T47D (cell line): ENCODE data around the gene AKAP6.

Experiments used
- DNase-seq, 2 experiments: peaks; one replicate each; pipeline versions ENCODE4 v3.0.0 to v3.0.0-alpha.2; 2011 to 2012; ENCODE audit warnings: low read depth in 1 of 2, low spot score in 1 of 2
- JUND ChIP-seq: IDR thresholded peaks from 2 replicates; pipeline ENCODE4 v1.6.1; 2012; ENCODE audit warnings: low read depth
- in situ Hi-C: cut with HindIII; loops from 2 replicates; pipeline ENCODE4 v1.10.0; 2016; ENCODE audit warnings: low sequenced_read_pairs, low pct_unique_long_range_greater_than_20kb

AKAP6 gene

GRCh38 chr14:32696325-32697091 is 367.4 kb downstream of the AKAP6 start:
- DNase-seq, result no peak
- in situ Hi-C loops, result no loop called here
- TF ChIP-seq JUND, result no peak

DNA sequence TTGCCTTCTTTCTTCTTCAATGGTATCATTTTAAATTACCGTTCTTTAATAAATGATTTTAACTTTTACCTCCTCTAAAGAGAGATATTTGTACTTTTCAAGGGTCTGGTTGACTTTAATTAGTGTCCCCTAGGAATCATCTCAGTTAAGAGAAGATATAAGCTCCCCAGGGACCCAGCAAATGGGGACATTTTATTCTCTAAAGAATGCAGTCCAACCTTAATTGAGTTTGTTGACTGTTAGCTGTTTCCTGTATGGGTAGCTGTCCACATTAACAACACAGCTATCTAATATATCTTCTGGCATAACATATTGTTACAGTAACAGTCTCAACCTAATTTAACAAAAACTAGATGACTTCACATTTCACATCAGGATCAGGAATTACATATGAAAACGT is 368.0 kb downstream of the AKAP6 start:
- no peak for TF ChIP-seq JUND
- in situ Hi-C loops, result no loop called here
- DNase-seq, result no peak

DNA sequence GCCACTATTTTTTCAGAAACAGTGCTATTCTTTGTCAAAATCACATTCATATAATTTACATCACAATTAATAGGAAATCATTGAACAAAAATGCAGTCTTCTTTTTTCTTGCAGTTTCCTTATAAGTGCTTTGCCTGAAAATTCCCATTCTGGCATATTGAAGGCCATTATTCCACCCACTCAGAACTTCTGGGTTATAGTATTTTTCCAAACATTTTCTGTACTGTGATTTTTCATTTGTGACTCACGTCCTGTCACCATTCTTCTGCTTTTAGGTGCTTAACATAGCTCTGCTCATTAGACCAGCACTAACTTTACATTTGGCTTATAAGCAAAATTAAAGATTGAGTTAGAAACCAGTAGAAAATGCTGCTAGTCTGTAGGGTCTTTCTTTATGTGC is 368.6 kb downstream of the AKAP6 start:
- TF ChIP-seq JUND, result no peak
- in situ Hi-C loops, result no loop called here
- DNase-seq, result no peak

DNA sequence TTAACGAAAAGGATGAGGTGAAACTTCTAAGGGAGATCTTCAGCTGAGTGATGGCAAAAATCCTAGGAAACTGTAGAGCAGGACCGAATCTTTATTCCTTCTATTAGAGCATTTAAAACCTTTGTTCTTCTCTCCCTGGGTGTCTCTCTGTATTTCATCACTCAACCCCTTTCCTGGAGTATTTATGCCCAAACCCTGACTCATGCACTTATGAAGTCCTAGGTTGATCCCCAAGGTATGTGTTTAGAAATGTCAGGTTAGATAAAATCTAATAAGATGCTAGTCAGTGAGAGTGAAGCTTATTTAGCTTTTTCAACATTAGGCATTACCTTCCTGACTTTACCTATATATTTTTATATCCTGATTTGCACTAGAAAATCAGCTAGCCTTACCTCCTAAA is 369.7 kb downstream of the AKAP6 start:
- in situ Hi-C loops, result no loop called here
- no peak for TF ChIP-seq JUND
- DNase-seq, result no peak

- DNase-seq, result no peak
- no peak for TF ChIP-seq JUND
- in situ Hi-C loops, result no loop called here
Measured at GRCh38 chr14:32701475-32701874, 372.4 kb downstream of the AKAP6 start.

DNA sequence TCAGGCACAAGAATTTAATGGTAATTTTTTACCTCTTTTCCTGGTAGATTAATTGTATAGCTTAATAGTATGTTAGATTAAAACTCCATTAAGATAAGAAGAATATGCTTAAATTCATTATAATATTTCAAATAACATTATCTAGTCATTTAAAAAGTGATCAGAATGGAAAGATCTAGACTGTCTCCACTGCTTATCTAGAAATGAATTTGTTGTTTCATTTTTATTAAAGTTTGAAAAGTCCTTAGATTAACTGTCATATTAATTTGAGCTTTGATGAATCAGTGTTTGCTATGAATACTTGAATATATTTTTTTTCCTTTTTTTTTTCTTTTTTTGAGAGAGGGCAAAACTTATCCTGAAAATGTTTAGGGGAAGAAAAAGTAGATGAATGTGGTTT is 373.0 kb downstream of the AKAP6 start:
- in situ Hi-C loops, result no loop called here
- no peak for TF ChIP-seq JUND
- DNase-seq, result no peak

GRCh38 chr14:32702562-32702961 is 373.5 kb downstream of the AKAP6 start:
- no peak for TF ChIP-seq JUND
- no peak for DNase-seq
- in situ Hi-C loops, result no loop called here

GRCh38 chr14:32703183-32703621 is 374.1 kb downstream of the AKAP6 start:
- DNase-seq, result no peak
- in situ Hi-C loops, result no loop called here
- TF ChIP-seq JUND, result no peak

DNA sequence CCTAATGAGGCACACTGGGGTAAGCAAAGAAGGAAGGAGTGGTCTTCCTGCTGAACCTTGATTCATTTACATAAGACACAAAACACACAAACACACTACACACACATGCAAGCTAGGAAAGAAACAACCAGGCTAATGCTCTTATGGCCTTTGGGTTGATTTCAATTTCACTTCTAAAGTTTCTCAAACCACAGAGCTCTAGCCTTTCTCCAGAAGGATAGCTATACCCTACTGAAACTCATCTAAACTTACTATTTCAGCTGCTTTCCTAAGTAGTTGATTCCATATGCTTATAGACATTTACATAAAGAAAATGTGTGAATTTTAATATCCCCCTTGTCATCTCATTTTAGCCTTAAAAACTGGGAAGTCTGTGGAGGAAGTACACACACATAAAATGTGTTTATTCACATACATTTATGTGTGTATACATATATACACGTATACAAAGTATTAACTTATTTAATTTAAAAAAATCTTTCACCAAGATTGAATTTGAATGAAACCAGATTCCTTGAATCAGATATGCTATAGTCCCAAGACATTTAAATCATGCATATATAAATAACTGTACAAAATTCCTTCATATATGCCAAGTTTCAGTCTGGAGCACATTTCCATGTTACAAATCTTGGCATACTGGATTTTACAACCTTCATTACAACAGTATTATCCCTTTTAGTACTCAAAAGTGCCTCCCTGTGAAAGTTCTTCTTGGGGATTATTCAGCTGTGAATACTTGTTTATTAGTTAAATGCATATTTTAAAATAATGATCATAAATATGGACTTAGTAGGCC is 377.8 kb downstream of the AKAP6 start:
- DNase-seq, result no peak
- in situ Hi-C loops, result no loop called here

GRCh38 chr14:32707742-32708500 is 378.8 kb downstream of the AKAP6 start:
- DNase-seq, result no peak
- in situ Hi-C loops, result no loop called here
- no peak for TF ChIP-seq JUND

More for the DNA sequence above, 377.8 kb downstream of the AKAP6 start:
- no peak for TF ChIP-seq JUND

GRCh38 chr14:32709027-32709426 is 379.9 kb downstream of the AKAP6 start:
- in situ Hi-C loops, result no loop called here

DNA sequence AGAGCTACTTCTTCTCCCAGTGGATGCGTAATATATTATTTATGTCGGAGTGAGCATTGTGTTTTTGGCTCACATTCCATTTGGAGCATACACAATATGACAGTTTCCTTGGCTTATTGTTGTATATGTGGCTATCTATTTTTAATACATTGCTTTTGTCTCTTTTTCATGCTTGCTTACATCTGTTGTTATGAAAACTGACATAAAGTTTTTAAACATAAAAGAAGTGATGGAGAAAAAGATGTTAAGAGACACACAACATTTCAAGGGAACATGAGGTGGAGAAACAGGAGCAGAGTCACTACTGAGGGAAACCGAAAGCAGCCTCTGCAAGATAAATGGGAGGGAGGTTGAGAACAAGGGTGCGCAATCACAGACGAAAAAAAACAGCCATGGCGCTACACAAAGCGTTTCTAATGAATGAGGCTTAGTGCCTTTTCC is 381.2 kb downstream of the AKAP6 start:
- peak in 1 of 2 experiments; percentile 12 for DNase-seq
- TF ChIP-seq JUND, result no peak
- in situ Hi-C loops, result no loop called here

More at GRCh38 chr14:32709027-32709426, 379.9 kb downstream of the AKAP6 start:
- no peak for TF ChIP-seq JUND
- DNase-seq, result peak in 1 of 2 experiments; percentile 7
